ENCODE data around the gene RAB42. TPM values are rescaled to one million over a fixed set of nuclear protein-coding genes. Genes with fewer than 3 reads are reported as not detected.

RAB42 gene, protein sequence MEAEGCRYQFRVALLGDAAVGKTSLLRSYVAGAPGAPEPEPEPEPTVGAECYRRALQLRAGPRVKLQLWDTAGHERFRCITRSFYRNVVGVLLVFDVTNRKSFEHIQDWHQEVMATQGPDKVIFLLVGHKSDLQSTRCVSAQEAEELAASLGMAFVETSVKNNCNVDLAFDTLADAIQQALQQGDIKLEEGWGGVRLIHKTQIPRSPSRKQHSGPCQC
- total RNA-seq (10 to 100 TPM in 1 of 9 donors, 1 to 10 TPM in 4, under 1 TPM in 4; 0.49 to 13.1 (median 1.2) TPM), polyA plus RNA-seq (under 1 TPM; 0.49 to 0.50 TPM)
- long read RNA-seq, donor 1 = 0 reads
- long read RNA-seq, donor 2 = 0 reads
- long read RNA-seq, donor 3 = 0 reads

DNA sequence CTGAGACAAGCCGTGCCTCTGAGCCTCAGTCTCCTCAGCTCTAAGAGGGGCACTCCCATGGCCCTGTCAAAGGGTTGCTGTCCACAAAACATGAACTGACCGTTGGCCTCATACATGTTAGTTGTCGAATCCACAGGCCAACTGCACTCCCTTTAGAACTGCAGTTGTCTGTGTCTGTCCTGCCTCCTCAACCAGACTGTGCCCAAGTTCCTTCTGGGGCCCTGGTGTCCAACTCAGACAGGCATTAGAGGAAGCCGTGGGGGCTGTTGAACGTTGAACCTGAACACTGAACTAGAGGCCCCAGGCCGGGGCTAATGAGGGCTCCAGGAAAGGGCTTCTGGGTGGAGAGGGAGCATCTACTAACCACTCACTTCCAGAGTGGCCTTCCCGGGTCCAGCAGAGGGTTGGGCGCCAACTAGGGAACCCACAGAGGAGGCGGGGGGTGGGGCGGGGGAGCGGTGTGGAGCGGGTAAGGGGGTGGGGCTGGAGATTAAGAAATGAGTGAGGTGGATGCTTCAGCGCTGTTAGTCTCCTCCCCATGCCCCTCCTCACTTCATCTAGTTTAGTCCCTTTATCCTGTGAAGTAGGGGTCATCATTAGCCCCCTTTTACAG is at the start of gene RAB42:
Gene RAB42 (plus strand): TSS at position 558 of the 613 bp plus-strand sequence. CDS start 247 bp downstream, outside the sequence.
- no peaks in the 10 kb centered on the region for H3K27me3 ChIP-seq
- TF ChIP-seq POLR2A (IDR thresholded peaks at IDR 0.05) = no peak
- TF ChIP-seq, protein P1, sequence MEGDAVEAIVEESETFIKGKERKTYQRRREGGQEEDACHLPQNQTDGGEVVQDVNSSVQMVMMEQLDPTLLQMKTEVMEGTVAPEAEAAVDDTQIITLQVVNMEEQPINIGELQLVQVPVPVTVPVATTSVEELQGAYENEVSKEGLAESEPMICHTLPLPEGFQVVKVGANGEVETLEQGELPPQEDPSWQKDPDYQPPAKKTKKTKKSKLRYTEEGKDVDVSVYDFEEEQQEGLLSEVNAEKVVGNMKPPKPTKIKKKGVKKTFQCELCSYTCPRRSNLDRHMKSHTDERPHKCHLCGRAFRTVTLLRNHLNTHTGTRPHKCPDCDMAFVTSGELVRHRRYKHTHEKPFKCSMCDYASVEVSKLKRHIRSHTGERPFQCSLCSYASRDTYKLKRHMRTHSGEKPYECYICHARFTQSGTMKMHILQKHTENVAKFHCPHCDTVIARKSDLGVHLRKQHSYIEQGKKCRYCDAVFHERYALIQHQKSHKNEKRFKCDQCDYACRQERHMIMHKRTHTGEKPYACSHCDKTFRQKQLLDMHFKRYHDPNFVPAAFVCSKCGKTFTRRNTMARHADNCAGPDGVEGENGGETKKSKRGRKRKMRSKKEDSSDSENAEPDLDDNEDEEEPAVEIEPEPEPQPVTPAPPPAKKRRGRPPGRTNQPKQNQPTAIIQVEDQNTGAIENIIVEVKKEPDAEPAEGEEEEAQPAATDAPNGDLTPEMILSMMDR (IDR thresholded peaks at IDR 0.05) = no peak
- H3K36me3 ChIP-seq = no peaks in the 10 kb centered on the region
- WGBS, 4 donors = 31 to 45% (median 38%) methylated on average over 8 to 13 of the region's 13 CpGs
- peak within 1 kb of the TSS; percentile 29 to 69 (median 56) for H3K4me3 ChIP-seq
- intact Hi-C loops (cut with DNase I) = loop anchor here in 1 of 10 donors (10.0 kb wide), 1 partner anchor 187 kb away; no protein-coding TSS in a partner anchor
- H3K27ac ChIP-seq = peak within 1 kb of the TSS in 4 of 12 donors; percentile 0 to 82 (median 42)
- H3K9me3 ChIP-seq = no peaks in the 10 kb centered on the region
- peaks cover 0 to 25% (median 4%) of the 10 kb centered on the region in 12 donors for H3K4me1 ChIP-seq
- ATAC-seq (peak; percentile 26 to 78 (median 58)), DNase-seq (peak in 4 of 5 donors; percentile 30 to 53 (median 46))

- intact Hi-C loops (cut with DNase I) = no loop called here
- H3K36me3 ChIP-seq = no peaks in the 10 kb centered on the region
- no peaks in the 10 kb centered on the region for H3K27me3 ChIP-seq
- no peaks in the 10 kb centered on the region for H3K4me1 ChIP-seq
- H3K27ac ChIP-seq = no peak overlapping the region
- 95 to 97% (median 95%) methylated on average over 4 of the region's 4 CpGs for WGBS, 4 donors
- H3K9me3 ChIP-seq = no peaks in the 10 kb centered on the region
- no peak for ATAC-seq
- no peak overlapping the region for H3K4me3 ChIP-seq
- TF ChIP-seq POLR2A (IDR thresholded peaks at IDR 0.05) = no peak
- TF ChIP-seq, protein P1 (IDR thresholded peaks at IDR 0.05) = no peak
- DNase-seq = no peak
Observed at GRCh38 chr1:28545246-28545628, 46.8 kb upstream of the RAB42 start.

DNA sequence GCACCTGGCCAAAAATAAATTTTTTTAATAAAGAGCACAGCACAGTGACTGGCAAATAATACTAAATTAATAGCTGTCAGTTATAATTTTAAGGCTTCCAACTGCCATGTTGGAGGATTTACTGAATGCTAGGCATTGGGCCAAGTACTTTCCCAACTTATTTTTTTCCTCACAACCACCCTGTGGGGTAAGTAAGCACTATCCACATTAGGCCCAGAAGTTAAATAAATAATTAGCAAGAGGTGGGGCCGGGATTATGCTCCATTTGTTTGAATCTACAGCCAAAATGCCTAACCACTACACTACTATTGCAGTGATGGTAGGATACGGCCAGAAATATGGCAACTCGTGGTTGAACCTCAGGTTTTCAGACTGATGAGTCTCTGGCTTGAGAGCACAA is 43.7 kb upstream of the RAB42 start:
- Histone ChIP-seq H3K9me3 (no peaks in the 10 kb centered on the region), H3K36me3 (no peaks in the 10 kb centered on the region), H3K27ac (no peak overlapping the region), H3K4me3 (no peak overlapping the region), H3K4me1 (peaks cover 0 to 8% (median 0%) of the 10 kb centered on the region in 12 donors), H3K27me3 (no peaks in the 10 kb centered on the region)
- no peak for TF ChIP-seq POLR2A (IDR thresholded peaks at IDR 0.05)
- TF ChIP-seq, protein P1 (IDR thresholded peaks at IDR 0.05) = no peak
- intact Hi-C loops (cut with DNase I) = no loop called here
- ATAC-seq = no peak
- DNase-seq = no peak
- 87 to 90% (median 89%) methylated on average over 3 of the region's 3 CpGs for WGBS, 4 donors

DNA sequence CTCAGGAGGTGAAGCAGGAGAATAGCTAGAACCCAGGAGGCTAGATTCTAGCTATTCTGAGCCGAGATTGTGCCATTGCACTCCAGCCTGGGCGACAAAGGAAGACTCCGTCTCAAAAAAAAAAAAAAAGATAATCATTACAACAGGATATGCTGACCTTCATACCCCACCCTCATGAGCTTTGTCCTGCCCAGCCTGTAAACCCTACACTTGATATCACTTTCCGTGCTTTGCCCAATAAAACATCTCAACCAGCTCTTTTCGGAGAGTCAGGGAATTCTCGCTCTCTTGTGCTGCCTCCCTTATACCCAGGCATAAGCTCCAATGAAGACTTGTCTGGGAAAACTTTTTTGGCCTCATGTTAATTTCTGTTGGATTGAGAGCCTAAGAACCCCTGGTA is 40.7 kb upstream of the RAB42 start:
- intact Hi-C loops (cut with DNase I) = loop anchor here in 3 of 10 donors (5.0 kb wide), 1 partner anchor 34 kb away; no protein-coding TSS in a partner anchor
- H3K27me3 ChIP-seq = no peaks in the 10 kb centered on the region
- ATAC-seq = no peak
- TF ChIP-seq POLR2A (IDR thresholded peaks at IDR 0.05) = no peak
- TF ChIP-seq, protein P1 (IDR thresholded peaks at IDR 0.05) = no peak
- H3K27ac ChIP-seq = no peak overlapping the region
- H3K36me3 ChIP-seq = peaks cover 0 to 22% (median 17%) of the 10 kb centered on the region in 9 donors
- no peak overlapping the region for H3K4me3 ChIP-seq
- 83 to 92% (median 90%) methylated on average over 6 of the region's 6 CpGs for WGBS, 4 donors
- H3K9me3 ChIP-seq = no peaks in the 10 kb centered on the region
- no peak for DNase-seq
- peaks cover 0 to 20% (median 8%) of the 10 kb centered on the region in 12 donors for H3K4me1 ChIP-seq
